Measurements from ENCODE around the gene YY1. TPM values are rescaled to one million over a fixed set of nuclear protein-coding genes. Genes with fewer than 3 reads are reported as not detected.

Gene YY1
- total RNA-seq, 4 donors from 2014 or later: 43.7 to 51.8 (median 48.5) TPM

GRCh38 chr14:100243020-100243419, 4.1 kb downstream of the YY1 start:
- TF ChIP-seq, protein P1, sequence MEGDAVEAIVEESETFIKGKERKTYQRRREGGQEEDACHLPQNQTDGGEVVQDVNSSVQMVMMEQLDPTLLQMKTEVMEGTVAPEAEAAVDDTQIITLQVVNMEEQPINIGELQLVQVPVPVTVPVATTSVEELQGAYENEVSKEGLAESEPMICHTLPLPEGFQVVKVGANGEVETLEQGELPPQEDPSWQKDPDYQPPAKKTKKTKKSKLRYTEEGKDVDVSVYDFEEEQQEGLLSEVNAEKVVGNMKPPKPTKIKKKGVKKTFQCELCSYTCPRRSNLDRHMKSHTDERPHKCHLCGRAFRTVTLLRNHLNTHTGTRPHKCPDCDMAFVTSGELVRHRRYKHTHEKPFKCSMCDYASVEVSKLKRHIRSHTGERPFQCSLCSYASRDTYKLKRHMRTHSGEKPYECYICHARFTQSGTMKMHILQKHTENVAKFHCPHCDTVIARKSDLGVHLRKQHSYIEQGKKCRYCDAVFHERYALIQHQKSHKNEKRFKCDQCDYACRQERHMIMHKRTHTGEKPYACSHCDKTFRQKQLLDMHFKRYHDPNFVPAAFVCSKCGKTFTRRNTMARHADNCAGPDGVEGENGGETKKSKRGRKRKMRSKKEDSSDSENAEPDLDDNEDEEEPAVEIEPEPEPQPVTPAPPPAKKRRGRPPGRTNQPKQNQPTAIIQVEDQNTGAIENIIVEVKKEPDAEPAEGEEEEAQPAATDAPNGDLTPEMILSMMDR (IDR thresholded peaks at IDR 0.05; ENCODE audit: low read depth): no peak

DNA sequence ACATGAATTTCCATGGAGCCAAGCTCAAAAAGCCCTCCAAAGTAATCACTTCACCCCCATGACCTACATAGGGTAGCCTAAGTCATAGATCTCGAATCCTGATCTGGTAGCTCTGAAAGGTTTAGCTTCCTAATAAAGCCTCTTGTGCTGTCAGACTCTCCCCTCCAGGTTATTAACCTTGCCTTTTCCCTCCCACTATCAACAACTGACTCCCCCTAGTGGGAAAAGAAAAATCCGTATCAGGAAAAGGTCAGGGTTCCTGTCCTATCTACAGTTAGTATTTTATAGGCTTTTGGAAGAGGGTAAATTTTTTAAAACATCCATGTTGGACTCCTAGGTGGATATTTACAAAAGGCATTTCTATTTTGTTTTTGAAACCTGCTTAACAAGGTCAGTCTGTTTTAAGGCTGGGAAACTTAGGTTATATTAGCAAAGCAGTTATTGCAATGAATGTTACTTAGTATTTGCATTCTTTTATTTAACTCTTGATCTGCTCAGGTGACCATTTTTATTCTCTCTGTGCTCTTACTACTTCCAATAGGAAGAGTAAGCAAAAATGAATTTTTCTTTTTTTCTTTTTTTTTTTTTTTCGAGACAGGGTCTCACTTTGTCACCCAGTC, 8.0 kb downstream of the YY1 start:
- TF ChIP-seq, protein P1 (IDR thresholded peaks at IDR 0.05; ENCODE audit: low read depth): no peak

DNA sequence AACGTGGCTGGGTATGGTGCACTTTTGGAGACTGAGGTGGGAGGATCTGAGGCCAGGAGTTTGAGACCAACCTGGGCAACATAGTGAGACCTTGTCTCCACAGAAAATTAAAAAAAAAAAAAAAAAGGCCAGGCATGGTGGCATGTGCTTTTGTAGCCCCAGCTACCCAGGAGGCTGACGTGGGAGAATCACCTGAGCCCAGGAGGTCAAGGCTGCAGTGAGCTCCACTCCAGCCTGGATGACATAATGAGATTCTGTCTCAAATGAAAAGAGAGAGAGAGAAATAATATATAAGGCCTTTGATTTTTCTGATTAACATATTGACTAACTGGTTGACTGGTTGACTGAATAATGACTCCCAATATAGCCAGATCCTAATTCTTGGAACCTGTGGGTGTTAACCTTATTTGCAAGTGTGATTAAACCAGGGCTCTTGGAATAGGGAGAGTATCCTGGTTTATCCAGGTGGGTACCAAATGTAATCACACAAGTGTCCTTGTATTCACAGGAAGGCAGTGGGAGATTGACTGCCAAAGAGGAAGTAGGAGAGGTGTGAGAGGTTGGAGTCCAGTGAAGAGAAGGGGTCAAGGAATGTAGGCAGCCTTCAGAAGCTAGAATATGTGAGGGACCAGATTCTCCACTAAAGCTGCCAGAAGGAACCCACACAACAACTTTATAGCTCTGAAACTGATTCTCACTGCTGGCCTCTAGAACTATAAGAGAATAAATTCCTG, 12.0 kb downstream of the YY1 start:
- TF ChIP-seq, protein P1 (IDR thresholded peaks at IDR 0.05; ENCODE audit: low read depth): no peak

DNA sequence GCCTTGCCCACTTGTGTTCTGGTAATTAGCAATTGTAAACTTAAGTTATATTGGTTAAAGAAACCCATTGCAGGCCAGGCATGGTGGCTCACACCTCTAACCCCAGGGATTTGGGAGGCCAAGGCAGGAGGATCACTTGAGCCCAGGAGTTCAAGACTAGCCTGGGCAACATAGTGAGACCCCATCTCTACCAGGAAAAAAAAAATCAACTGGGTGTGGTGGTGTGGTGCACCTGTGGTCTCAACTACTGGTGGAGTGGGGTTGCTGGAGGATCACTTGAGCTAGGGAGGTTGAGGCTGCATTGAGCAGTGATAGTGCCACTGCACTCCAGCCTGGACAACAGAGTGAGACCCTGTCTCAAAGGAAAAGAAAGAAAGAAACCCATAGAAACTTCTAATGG, 13.7 kb downstream of the YY1 start:
- TF ChIP-seq, protein P1 (IDR thresholded peaks at IDR 0.05; ENCODE audit: low read depth): no peak

DNA sequence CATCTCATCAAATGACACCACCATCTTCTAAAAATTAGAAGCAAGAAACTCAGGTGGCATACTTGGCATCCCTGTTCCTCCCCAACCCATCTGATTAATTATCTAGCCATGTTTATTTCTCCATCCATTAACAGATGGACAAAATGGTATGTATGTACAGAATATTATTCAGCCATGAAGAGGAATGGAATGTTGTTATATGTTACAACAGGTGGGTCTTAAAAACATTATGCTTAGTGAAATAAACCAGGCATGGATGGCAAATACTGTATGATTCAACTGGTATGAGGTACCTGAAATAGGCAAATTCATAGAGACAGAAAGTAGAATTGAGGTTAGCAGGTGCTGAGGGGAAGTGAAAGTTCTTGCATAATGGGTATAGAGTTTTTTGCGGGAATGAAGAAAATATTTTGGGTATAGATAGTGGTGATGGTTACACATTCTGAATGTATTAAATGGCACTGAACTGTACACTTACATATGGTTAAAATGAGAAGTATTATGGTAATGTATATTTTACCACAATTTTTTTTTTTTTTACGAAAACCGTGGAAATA, 17.5 kb downstream of the YY1 start:
- TF ChIP-seq, protein P1 (IDR thresholded peaks at IDR 0.05; ENCODE audit: low read depth): no peak

- TF ChIP-seq, protein P1 (IDR thresholded peaks at IDR 0.05; ENCODE audit: low read depth): no peak
These were observed 22.7 kb downstream of the YY1 start for GRCh38 chr14:100261621-100262020.

DNA sequence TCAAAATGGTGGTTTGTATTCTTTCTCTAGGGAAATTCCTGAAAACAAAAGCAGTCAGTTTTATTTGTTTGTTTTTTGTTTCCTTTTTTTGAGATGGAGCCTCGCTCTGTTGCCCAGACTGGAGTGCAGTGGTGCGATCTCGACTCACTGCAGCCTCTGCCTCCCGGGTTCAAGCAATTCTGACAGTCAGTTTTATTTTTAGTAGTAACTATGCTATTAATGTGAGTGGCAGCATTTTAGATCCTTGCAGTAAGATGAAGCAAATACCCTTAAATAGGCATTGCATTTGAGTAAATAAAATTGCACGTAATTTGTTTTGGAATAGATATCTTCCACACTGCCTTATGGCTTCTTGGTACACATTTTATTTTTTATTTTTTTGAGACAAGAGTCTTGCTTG, 23.6 kb downstream of the YY1 start:
- TF ChIP-seq, protein P1 (IDR thresholded peaks at IDR 0.05; ENCODE audit: low read depth): no peak

All from subcutaneous adipose tissue (tissue), 4 donors.